C1 segment of cervical spinal cord (tissue), 14 donors: ENCODE data around the gene CRIP2.

Source experiments
- DNase-seq, 14 donors: peaks; one replicate each; lab custom pipeline; 2025; lab: John Stamatoyannopoulos, UW

Gene CRIP2

GRCh38 chr14:105487449-105487985 is 12.9 kb downstream of the CRIP2 start:
- no peak for DNase-seq

- no peak for DNase-seq
Measured at GRCh38 chr14:105487986-105488777, 13.6 kb downstream of the CRIP2 start.

- DNase-seq = no peak
Measured at GRCh38 chr14:105488781-105489541, 14.3 kb downstream of the CRIP2 start.

- DNase-seq = peak in 12 of 14 donors; percentile 27 to 81 (median 50)
Measured at GRCh38 chr14:105489542-105490266, 15.1 kb downstream of the CRIP2 start.

GRCh38 chr14:105490267-105490571 is 15.6 kb downstream of the CRIP2 start:
- DNase-seq = peak in 2 of 14 donors; percentile 52 to 55

- DNase-seq = peak; percentile 93 to 100 (median 99)
Measured at GRCh38 chr14:105490572-105491365, 16.1 kb downstream of the CRIP2 start, which contains the start of gene TEDC1. Gene TEDC1, plus strand, starts transcription at chr14:105491246. Its CDS starts 130 bp downstream, at chr14:105491376.

- DNase-seq = peak in 5 of 14 donors; percentile 48 to 65 (median 60)
Measured at GRCh38 chr14:105491366-105491973, 16.8 kb downstream of the CRIP2 start.

- DNase-seq = no peak
Measured at GRCh38 chr14:105492031-105492970, 17.7 kb downstream of the CRIP2 start.

- DNase-seq = no peak
Measured at GRCh38 chr14:105492971-105493871, 18.6 kb downstream of the CRIP2 start.

- DNase-seq = no peak
Measured at GRCh38 chr14:105493921-105494605, 19.4 kb downstream of the CRIP2 start.

GRCh38 chr14:105494606-105494929 is 19.9 kb downstream of the CRIP2 start:
- DNase-seq = no peak

GRCh38 chr14:105495101-105495989 is 20.7 kb downstream of the CRIP2 start:
- DNase-seq = peak in 1 of 14 donors; percentile 54

GRCh38 chr14:105495990-105496830 is 21.6 kb downstream of the CRIP2 start:
- no peak for DNase-seq

GRCh38 chr14:105496831-105497591 is 22.4 kb downstream of the CRIP2 start:
- no peak for DNase-seq
